GM18870 (cell line): ENCODE data around the gene METTL14.

Experiments used
- ATAC-seq: cut with Tn5 transposase; IDR thresholded peaks from one replicate; pipeline ENCODE4 v1.9.1; 2021; ENCODE audit warnings: moderate library complexity; ENCODE audit not compliant: unreplicated experiment

The METTL14 gene

DNA sequence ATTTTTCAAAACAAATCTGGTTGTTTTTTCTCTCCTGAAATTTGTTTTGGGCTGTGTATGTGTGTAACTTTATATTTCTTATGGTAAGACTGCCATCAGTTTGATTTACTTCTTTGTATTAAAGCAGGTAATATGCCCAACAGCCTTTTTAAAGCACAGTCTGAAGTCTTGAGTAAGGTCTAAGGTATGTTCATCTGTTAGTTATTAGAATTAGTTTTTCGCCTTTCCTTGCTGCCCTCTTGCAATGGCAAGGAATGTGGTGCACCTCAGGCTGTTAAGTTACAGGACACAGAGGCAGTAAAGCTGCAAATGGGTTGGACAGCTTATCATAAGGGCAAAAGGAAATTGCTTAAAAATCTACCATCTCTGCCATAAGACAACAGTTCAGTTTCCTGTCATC is 71.8 kb downstream of the METTL14 start:
- ATAC-seq = no peak

DNA sequence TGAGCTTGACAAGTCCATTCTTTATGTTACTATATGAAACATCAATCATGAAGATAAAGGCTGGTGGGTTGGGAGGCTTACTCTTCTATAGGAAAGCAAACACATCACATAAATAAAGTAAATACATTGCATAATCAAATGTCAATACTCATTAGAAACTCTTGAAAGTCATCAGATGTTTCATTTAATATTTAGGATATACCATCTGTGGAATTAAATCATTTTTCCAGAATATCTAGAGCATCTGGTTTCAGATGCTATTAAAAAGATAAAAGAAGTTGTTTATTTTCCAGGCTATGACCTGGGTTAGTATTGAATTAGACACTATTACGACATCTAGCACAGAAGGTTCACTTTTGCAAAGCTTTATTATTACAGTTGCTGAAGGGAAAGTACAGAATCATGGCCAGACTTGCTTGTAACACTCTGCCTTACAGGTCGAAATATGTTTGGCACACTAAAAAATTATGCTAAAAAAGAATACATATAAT is 72.6 kb downstream of the METTL14 start:
- no peak for ATAC-seq

DNA sequence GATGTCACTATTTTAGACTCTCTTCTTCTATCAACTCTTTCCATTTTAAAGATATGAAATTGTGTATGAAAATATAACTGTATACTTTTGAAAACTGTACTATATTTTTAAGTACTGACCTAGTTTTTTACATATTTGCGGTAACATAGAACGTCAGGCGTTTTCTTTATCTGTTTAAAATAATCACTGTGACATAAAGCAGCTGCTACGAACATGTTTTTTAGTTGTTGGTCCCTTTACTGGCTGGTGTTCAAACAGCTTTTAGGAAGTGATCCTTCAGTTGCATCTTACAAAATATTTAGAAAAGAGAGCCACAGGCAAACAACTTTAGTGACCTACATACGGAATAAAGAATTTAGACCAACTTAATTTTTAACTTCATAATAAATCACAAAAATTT is 73.1 kb downstream of the METTL14 start:
- ATAC-seq = no peak

DNA sequence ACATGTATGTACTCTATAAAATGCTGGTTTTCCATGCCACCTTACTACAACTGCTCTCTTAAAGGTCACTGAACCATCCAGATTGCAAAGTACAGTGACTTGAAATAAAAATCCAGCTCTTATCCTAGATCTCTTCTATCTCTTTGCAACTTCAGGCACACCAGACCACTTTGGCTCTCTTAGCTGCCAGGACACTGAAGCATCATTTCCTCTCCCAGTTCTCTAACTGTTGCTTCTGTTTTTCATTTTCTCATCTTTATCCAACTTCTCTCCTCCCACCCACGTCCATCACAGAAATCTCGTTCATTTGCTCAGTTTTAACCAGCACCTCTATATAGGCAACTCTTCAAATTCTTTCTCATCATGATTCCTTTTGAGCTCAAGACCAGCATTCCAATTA is 74.3 kb downstream of the METTL14 start:
- ATAC-seq = no peak

DNA sequence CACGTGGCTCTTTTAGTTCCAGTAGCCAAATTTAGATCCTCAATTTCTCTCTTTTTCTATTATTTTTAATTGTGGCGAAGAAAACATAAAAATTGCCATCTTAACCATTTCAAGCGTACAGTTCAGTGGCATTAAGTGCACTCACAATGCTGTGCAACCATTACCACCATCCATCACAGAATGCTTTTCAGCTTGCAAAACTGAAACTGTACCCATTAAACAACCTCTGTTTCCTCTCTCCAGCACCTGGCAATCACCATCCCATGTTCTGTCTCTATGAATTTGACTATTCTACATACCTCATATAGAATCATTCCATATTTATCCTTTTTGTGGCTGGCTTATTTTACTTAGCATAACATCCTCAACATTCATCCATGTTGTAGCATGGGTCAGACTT is 74.9 kb downstream of the METTL14 start:
- peak; percentile 30 for ATAC-seq

DNA sequence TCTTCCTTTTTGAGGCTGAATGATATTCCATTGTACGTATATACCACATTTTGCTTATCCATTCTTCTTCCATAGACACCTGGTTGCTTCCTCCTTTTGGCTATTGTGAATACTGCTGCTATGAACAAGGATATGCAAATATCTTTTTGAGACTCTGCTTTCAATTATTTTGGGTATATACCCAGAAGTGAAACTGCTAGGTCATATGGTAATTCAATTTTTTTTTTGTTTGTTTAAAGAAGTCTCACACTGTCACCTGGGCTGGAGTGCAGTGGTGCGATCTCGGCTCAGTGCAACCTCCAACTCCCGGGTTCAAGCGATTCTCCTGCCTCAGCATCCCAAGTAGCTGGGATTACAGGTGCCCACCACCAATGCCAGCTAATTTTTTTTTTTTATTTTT is 75.3 kb downstream of the METTL14 start:
- peak; percentile 100 for ATAC-seq

DNA sequence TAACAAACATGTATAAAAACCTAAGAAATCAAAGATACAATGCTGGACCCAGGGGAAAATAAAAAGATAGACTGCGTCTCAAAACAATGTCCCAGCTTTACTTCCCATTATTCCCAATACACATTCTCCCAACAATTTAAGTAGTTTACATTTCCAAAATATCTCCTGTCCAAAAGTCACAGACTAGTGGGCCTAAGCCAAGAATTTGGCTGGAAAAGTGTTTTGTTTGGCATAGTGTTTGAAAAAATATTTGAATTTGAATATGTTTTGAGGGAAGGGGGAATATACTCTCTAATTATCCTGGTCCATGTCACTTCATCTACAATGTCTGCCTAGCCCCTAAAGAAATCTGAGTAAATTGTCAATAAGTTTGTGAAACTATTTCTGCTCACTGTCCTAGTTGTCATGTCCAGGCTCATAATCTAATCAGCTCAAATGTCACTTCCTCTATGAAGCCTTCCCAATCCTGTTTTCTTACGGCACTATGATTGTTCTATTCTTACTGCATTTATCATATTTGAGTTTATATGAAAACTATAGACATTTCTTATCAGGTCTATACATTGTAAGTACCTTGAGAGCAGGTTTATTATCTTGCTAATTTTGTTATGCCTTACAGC is 76.3 kb downstream of the METTL14 start:
- ATAC-seq = no peak

DNA sequence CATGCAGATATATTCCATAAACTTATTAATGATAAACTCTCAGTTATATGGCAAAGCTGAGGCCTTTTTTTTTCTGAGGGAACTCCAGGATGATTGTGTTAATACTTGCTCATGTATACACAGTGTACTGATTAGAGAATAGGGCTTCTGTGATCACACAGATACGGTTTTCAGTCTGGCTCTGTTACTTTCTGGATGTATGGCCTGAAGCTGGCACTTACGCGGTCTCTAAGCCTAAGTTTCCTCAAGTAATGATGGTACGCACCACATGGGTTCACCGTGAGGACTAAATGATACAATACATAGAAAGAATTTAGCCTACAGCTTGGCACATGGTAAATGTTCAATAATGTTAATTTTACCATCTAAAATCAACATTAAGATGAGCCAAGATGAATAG is 77.0 kb downstream of the METTL14 start:
- no peak for ATAC-seq

DNA sequence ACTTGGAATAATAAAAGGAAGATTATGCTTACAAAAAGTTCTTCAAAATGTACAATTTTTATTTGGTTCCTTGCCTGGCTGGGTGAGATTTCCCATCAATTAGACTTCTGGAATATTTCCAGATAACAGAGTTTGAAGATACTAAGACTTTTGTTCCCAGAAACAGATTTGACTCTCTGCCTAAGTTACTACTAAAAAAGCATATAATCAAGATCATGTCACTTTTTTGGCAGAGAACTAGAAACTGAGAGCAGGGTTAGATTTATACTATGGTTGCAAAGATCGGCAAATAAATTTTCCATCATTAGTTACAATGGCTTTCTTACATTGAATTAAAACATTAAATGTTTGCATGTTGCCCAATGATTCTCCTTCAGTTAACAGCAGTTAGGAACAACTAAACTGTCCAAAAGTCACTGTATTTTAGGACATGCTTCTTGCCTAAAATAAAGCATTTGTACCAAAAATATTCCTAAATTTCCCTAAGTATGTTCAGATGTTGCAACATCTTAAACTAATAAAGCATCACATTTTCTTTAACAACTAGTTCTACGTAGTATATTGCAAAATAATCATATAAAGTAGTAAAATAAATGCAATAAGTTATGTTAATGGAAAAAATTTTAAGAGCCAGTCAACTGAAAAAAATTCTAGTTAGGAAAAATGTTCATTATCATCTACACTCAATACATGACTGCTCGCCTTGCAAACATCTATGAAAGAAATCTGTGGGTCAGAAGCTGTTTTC is 77.7 kb downstream of the METTL14 start:
- ATAC-seq = no peak
